Testis (tissue), 3 donors: ENCODE data around the gene KRTAP10-5. TPM values are rescaled to one million over a fixed set of nuclear protein-coding genes. Genes with fewer than 3 reads are reported as not detected.

ENCODE experiments used
- DNase-seq: peaks from one replicate; pipeline ENCODE4 v3.0.0-alpha.2; 2019
- H3K27ac ChIP-seq, 2 donors: fragments of 200-600 bp; sonication (generic); one replicate each; pipeline ENCODE4 v1.5.1; 2019
- H3K27me3 ChIP-seq: fragments of 200-600 bp; sonication (generic); one replicate; pipeline ENCODE4 v1.5.1; 2019
- H3K36me3 ChIP-seq: fragments of 200-600 bp; sonication (generic); one replicate; pipeline ENCODE4 v1.5.1; 2017; ENCODE audit warnings: low read depth; ENCODE audit errors: missing control alignments
- H3K4me1 ChIP-seq: fragments of 200-600 bp; sonication (generic); one replicate; pipeline ENCODE4 v1.5.1; 2019
- H3K4me3 ChIP-seq, 2 donors: fragments of 200-600 bp; sonication (generic); one replicate each; pipeline ENCODE4 v1.5.1; 2017 to 2019
- H3K9me3 ChIP-seq: fragments of 200-600 bp; sonication (generic); one replicate; pipeline ENCODE4 v1.5.1; 2017
- POLR2A ChIP-seq: fragments of 450-650 bp; IDR thresholded peaks from one replicate; pipeline ENCODE4 v1.6.1; 2017; ENCODE audit warnings: antibody characterized with exemption, mild to moderate bottlenecking, moderate library complexity
- WGBS, 2 donors: methylation state at CpG; one replicate each; pipeline ENCODE4 v1.1.5; 2018; 5-methylcytosine and 5-hydroxymethylcytosine counted together
- intact Hi-C: fragments of 100-400 bp; cut with DNase I; formaldehyde crosslinking; loops from one replicate; pipeline ENCODE4 v1.15.1; 2023; ENCODE audit warnings: low total_unique reads
- polyA plus RNA-seq: library from polyadenylated mRNA; stranded (reverse); fragments of 350-450 nt; fragmentation: Illumina TruSeq; extraction: RNeasy Lipid Tissue Mini Kit (QIAGEN cat#74804); gene quantifications from one replicate; pipeline ENCODE4 v1.2.3, GENCODE V29; 2014; ENCODE audit warnings: low read depth, low replicate concordance; ENCODE audit not compliant: insufficient read depth
- total RNA-seq, 2 donors: library from RNA; depleted of rRNA; stranded (reverse); fragments of >200 nt; gene quantifications; one replicate each; pipeline ENCODE4 v1.2.3, GENCODE V29; 2016
- TF ChIP-seq, protein P1 (sequence below), 3 experiments: fragments of 450-650 bp in 2 of 3; fragments of 200-600 bp in 1 of 3; sonication (generic) in 1 of 3; IDR thresholded peaks; one replicate each; pipeline ENCODE4 v1.5.1; 2016 to 2019; ENCODE audit warnings: antibody characterized with exemption in 3 of 3, mild to moderate bottlenecking in 2 of 3, moderate library complexity in 1 of 3

KRTAP10-5 gene
- total and polyA plus RNA-seq, 3 donors from 2014 or later, result not detected

DNA sequence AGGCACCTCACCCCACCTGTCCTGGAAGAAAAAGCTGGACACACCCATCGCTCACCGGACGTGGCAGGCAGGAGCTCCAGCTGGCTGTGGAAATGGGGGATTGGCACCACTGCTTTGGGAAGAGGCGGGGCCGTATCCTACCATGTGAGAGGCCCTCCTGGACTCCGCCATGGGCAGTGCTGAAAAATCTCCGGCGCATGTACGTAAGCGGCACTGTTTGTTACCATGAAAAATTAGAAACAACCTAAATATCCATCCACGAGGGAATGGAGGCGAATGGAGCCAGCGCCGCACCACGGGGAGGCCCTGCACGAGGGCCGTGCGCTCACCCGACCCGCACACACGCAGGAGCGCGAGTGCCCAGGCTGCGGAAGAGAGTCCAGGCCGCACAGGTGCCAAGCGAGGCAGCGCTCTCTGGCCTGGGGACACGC lies 34.6 kb upstream of the KRTAP10-5 start:
- no peak for TF ChIP-seq POLR2A
- TF ChIP-seq, protein P1, sequence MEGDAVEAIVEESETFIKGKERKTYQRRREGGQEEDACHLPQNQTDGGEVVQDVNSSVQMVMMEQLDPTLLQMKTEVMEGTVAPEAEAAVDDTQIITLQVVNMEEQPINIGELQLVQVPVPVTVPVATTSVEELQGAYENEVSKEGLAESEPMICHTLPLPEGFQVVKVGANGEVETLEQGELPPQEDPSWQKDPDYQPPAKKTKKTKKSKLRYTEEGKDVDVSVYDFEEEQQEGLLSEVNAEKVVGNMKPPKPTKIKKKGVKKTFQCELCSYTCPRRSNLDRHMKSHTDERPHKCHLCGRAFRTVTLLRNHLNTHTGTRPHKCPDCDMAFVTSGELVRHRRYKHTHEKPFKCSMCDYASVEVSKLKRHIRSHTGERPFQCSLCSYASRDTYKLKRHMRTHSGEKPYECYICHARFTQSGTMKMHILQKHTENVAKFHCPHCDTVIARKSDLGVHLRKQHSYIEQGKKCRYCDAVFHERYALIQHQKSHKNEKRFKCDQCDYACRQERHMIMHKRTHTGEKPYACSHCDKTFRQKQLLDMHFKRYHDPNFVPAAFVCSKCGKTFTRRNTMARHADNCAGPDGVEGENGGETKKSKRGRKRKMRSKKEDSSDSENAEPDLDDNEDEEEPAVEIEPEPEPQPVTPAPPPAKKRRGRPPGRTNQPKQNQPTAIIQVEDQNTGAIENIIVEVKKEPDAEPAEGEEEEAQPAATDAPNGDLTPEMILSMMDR (IDR thresholded peaks at IDR 0.05), result no peak
- WGBS, 2 donors, result 60 to 76% methylated on average over 24 to 28 of the region's 28 CpGs
- H3K9me3 ChIP-seq, result no peaks in the 10 kb centered on the region
- H3K4me1 ChIP-seq, result no peaks in the 10 kb centered on the region
- no peaks in the 10 kb centered on the region for H3K27me3 ChIP-seq
- H3K27ac ChIP-seq, result no peak overlapping the region
- intact Hi-C loops, result no loop called here
- H3K4me3 ChIP-seq, result no peak overlapping the region
- no peak for DNase-seq
- no peaks in the 10 kb centered on the region for H3K36me3 ChIP-seq

DNA sequence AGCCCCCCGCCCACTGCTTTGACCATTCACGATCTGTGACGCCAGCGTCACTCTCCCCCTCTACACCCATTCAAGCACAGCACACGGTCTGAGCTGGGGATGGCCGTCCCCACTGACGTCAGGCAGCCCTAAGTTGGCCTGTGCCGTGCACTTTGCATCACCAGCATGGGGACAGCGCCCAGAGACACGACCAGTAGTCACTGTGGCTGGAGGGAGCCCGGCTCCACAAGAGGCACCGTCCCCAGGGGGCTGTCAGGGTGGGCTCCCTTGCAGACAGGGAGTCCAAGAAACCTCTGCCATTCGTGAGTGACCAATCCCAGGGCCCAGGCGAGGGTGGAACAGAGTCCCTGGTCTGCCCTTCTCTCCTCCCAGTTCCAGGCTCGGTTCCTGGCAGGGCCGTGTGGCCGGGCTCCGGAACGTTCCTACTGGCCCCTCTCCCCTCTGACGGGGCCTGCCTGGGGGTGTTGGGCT lies 33.8 kb upstream of the KRTAP10-5 start:
- no peaks in the 10 kb centered on the region for H3K27me3 ChIP-seq
- H3K4me3 ChIP-seq, result no peak overlapping the region
- H3K27ac ChIP-seq, result no peak overlapping the region
- WGBS, 2 donors, result 77 to 80% methylated on average over 8 to 20 of the region's 20 CpGs
- H3K4me1 ChIP-seq, result no peaks in the 10 kb centered on the region
- TF ChIP-seq, protein P1 (IDR thresholded peaks at IDR 0.05), result no peak
- no peak for TF ChIP-seq POLR2A
- no peaks in the 10 kb centered on the region for H3K36me3 ChIP-seq
- H3K9me3 ChIP-seq, result no peaks in the 10 kb centered on the region
- intact Hi-C loops, result no loop called here
- no peak for DNase-seq

- Histone ChIP-seq H3K4me1 (no peaks in the 10 kb centered on the region), H3K9me3 (no peaks in the 10 kb centered on the region), H3K4me3 (no peak overlapping the region), H3K27me3 (no peaks in the 10 kb centered on the region), H3K36me3 (no peaks in the 10 kb centered on the region), H3K27ac (no peak overlapping the region)
- TF ChIP-seq POLR2A, result no peak
- TF ChIP-seq, protein P1 (IDR thresholded peaks at IDR 0.05), result no peak
- intact Hi-C loops, result no loop called here
- 82 to 87% methylated on average over 24 to 26 of the region's 26 CpGs for WGBS, 2 donors
- no peak for DNase-seq
Observed at GRCh38 chr21:44613386-44614155, 33.2 kb upstream of the KRTAP10-5 start.

GRCh38 chr21:44612669-44613229 lies 32.3 kb upstream of the KRTAP10-5 start:
- Histone ChIP-seq H3K27me3 (no peaks in the 10 kb centered on the region), H3K4me3 (no peak overlapping the region), H3K9me3 (no peaks in the 10 kb centered on the region), H3K4me1 (no peaks in the 10 kb centered on the region), H3K36me3 (no peaks in the 10 kb centered on the region), H3K27ac (no peak overlapping the region)
- TF ChIP-seq, protein P1 (IDR thresholded peaks at IDR 0.05), result no peak
- no peak for TF ChIP-seq POLR2A
- 79 to 86% methylated on average over 13 of the region's 13 CpGs for WGBS, 2 donors
- DNase-seq, result no peak
- intact Hi-C loops, result no loop called here
